ENCODE measurements around the gene GRK2. TPM values are rescaled to one million over a fixed set of nuclear protein-coding genes. Genes with fewer than 3 reads are reported as not detected.

GRK2 gene
- total RNA-seq, 6 experiments from 2014 or later, result 24.5 to 43.9 (median 28.5) TPM

- Histone ChIP-seq H3K27ac (peak overlapping the region; percentile 72 to 90 (median 81)), H3K27me3 (no peaks in the 10 kb centered on the region), H3K4me1 (peaks cover 0 to 12% (median 4%) of the 10 kb centered on the region in 4 donors), H3K4me3 (no peak overlapping the region), H3K9me3 (no peaks in the 10 kb centered on the region), H3K36me3 (peaks cover 5 to 62% (median 31%) of the 10 kb centered on the region in 4 donors)
- WGBS (ENCODE audit: insufficient coverage, low coverage, low lambda C conversion rate, missing lambda C conversion rate), result 81% methylated on average over 3 of the region's 45 CpGs
- DNase-seq (peak in 2 of 3 donors; percentile 30 to 57), ATAC-seq (no peak)
- no peak for TF ChIP-seq POLR2A (IDR thresholded peaks at IDR 0.05)
- TF ChIP-seq, protein P1, sequence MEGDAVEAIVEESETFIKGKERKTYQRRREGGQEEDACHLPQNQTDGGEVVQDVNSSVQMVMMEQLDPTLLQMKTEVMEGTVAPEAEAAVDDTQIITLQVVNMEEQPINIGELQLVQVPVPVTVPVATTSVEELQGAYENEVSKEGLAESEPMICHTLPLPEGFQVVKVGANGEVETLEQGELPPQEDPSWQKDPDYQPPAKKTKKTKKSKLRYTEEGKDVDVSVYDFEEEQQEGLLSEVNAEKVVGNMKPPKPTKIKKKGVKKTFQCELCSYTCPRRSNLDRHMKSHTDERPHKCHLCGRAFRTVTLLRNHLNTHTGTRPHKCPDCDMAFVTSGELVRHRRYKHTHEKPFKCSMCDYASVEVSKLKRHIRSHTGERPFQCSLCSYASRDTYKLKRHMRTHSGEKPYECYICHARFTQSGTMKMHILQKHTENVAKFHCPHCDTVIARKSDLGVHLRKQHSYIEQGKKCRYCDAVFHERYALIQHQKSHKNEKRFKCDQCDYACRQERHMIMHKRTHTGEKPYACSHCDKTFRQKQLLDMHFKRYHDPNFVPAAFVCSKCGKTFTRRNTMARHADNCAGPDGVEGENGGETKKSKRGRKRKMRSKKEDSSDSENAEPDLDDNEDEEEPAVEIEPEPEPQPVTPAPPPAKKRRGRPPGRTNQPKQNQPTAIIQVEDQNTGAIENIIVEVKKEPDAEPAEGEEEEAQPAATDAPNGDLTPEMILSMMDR (IDR thresholded peaks at IDR 0.05), result no peak
- intact Hi-C loops (cut with DNase I), result no loop called here
These were observed 18.7 kb downstream of the GRK2 start for GRCh38 chr11:67284811-67285540.

DNA sequence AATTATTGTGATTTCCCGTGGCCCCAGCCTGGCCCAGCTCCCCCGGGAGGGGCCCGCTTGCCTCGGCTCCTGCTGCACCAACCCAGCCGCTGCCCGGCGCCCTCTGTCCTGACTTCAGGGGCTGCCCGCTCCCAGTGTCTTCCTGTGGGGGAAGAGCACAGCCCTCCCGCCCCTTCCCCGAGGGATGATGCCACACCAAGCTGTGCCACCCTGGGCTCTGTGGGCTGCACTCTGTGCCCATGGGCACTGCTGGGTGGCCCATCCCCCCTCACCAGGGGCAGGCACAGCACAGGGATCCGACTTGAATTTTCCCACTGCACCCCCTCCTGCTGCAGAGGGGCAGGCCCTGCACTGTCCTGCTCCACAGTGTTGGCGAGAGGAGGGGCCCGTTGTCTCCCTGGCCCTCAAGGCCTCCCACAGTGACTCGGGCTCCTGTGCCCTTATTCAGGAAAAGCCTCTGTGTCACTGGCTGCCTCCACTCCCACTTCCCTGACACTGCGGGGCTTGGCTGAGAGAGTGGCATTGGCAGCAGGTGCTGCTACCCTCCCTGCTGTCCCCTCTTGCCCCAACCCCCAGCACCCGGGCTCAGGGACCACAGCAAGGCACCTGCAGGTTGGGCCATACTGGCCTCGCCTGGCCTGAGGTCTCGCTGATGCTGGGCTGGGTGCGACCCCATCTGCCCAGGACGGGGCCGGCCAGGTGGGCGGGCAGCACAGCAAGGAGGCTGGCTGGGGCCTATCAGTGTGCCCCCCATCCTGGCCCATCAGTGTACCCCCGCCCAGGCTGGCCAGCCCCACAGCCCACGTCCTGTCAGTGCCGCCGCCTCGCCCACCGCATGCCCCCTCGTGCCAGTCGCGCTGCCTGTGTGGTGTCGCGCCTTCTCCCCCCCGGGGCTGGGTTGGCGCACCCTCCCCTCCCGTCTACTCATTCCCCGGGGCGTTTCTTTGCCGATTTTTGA, 19.5 kb downstream of the GRK2 start:
- intact Hi-C loops (cut with DNase I), result no loop called here
- H3K9me3 ChIP-seq, result no peaks in the 10 kb centered on the region
- peak overlapping the region; percentile 72 to 90 (median 81) for H3K27ac ChIP-seq
- H3K36me3 ChIP-seq, result peaks cover 4 to 60% (median 26%) of the 10 kb centered on the region in 4 donors
- H3K27me3 ChIP-seq, result no peaks in the 10 kb centered on the region
- H3K4me1 ChIP-seq, result peaks cover 0 to 12% (median 4%) of the 10 kb centered on the region in 4 donors
- 70% methylated on average over 14 of the region's 39 CpGs for WGBS (ENCODE audit: insufficient coverage, low coverage, low lambda C conversion rate, missing lambda C conversion rate)
- no peak for TF ChIP-seq POLR2A (IDR thresholded peaks at IDR 0.05)
- TF ChIP-seq, protein P1 (IDR thresholded peaks at IDR 0.05), result no peak
- no peak overlapping the region for H3K4me3 ChIP-seq
- peak in 2 of 3 donors; percentile 37 to 62 for DNase-seq
- ATAC-seq, result no peak

DNA sequence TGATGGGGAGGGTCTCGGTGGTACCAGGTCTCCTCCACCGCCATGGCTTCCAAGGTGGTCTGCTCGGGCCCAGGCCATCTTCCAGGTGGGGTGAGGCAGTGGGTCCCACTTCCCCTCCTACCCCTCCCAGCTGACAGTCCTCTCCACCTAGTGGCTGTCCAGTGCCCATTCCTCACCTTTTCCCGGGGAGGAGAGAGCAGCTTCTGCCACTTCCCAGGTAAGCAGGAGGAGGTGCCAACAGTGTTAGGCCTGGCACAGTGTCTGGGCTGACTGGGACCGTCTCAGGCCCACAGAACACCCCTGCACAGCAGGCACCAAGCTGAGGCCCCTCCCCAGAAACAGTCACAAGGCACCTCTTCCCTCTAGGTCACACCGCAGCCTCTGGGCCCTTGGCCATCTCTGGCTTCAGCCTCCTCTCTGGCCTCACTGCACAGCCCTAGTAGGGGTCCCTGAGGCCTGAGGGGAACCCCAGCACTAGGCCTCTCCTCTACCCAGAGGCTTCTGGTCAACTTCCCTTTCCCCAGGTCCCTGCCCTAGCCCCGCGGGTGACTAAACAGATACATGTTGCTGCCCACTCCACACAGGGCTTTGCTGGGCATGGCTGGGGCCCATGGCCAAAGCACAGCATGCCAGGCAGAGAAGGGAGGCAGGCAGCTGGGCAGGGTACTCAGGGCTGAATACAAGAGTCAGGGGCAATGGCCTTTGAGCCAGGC, 20.5 kb downstream of the GRK2 start:
- H3K27ac ChIP-seq, result peak overlapping the region; percentile 72 to 90 (median 81)
- no peak overlapping the region for H3K4me3 ChIP-seq
- DNase-seq, result peak in 2 of 3 donors; percentile 50 to 63
- ATAC-seq, result peak in 2 of 4 donors; percentile 2
- TF ChIP-seq, protein P1 (IDR thresholded peaks at IDR 0.05), result no peak
- TF ChIP-seq POLR2A (IDR thresholded peaks at IDR 0.05), result no peak
- no peaks in the 10 kb centered on the region for H3K27me3 ChIP-seq
- intact Hi-C loops (cut with DNase I), result no loop called here
- H3K36me3 ChIP-seq, result peaks cover 4 to 52% (median 22%) of the 10 kb centered on the region in 4 donors
- peaks cover 0 to 12% (median 4%) of the 10 kb centered on the region in 4 donors for H3K4me1 ChIP-seq
- no peaks in the 10 kb centered on the region for H3K9me3 ChIP-seq
- 78% methylated on average over 3 of the region's 8 CpGs for WGBS (ENCODE audit: insufficient coverage, low coverage, low lambda C conversion rate, missing lambda C conversion rate)

All from right lobe of liver (tissue), 6 donors.